KMS-11 (cell line): ENCODE results near the gene MSI2.

ENCODE experiments used
- H2AFZ ChIP-seq: fragments of 200-600 bp; sonication (generic); 2 replicates; pipeline ENCODE4 v1.6.1; 2016; ENCODE audit warnings: antibody characterized with exemption, mixed run types, low read depth
- H3K27ac ChIP-seq: fragments of 200-600 bp; sonication (generic); 2 replicates; pipeline ENCODE4 v1.6.1; 2016; ENCODE audit warnings: mild to moderate bottlenecking, mixed run types
- H3K27me3 ChIP-seq: fragments of 200-600 bp; sonication (generic); 2 replicates; pipeline ENCODE4 v1.6.1; 2017; ENCODE audit warnings: mild to moderate bottlenecking, low read depth, mixed run types, moderate library complexity; ENCODE audit not compliant: insufficient read depth
- H3K36me3 ChIP-seq: fragments of 200-600 bp; sonication (generic); 2 replicates; pipeline ENCODE4 v1.6.1; 2017; ENCODE audit warnings: mild to moderate bottlenecking, mixed run types; ENCODE audit not compliant: insufficient read depth
- H3K4me1 ChIP-seq: fragments of 200-600 bp; sonication (generic); 2 replicates; pipeline ENCODE4 v1.6.1; 2016; ENCODE audit warnings: mild to moderate bottlenecking, low read depth, mixed run types; ENCODE audit not compliant: poor library complexity, severe bottlenecking
- H3K4me2 ChIP-seq: fragments of 200-600 bp; sonication (generic); 2 replicates; pipeline ENCODE4 v1.7.0; 2016; ENCODE audit warnings: mild to moderate bottlenecking, mixed run types
- H3K4me3 ChIP-seq: fragments of 200-600 bp; sonication (generic); IDR thresholded peaks from 2 replicates; pipeline ENCODE4 v1.6.1; 2017; ENCODE audit warnings: low read depth, low read length, mixed read lengths; ENCODE audit not compliant: insufficient read depth
- H3K79me2 ChIP-seq: fragments of 200-600 bp; sonication (generic); 2 replicates; pipeline ENCODE4 v1.6.1; 2016; ENCODE audit warnings: low read depth, mixed run types; ENCODE audit not compliant: insufficient read depth
- H3K9ac ChIP-seq: fragments of 200-600 bp; sonication (generic); 2 replicates; pipeline ENCODE4 v1.6.1; 2016; ENCODE audit warnings: mild to moderate bottlenecking, mixed run types
- H4K20me1 ChIP-seq: fragments of 200-600 bp; sonication (generic); 2 replicates; pipeline ENCODE4 v1.6.1; 2016; ENCODE audit warnings: mild to moderate bottlenecking, mixed run types; ENCODE audit not compliant: insufficient read depth
- CTCF ChIP-seq: fragments of 200-600 bp; sonication (generic); conservative IDR thresholded peaks from 2 replicates; pipeline ENCODE4 v1.6.1; 2017; ENCODE audit warnings: low read depth, mild to moderate bottlenecking, antibody characterized with exemption, low read length, moderate library complexity, mixed read lengths

Gene MSI2

DNA sequence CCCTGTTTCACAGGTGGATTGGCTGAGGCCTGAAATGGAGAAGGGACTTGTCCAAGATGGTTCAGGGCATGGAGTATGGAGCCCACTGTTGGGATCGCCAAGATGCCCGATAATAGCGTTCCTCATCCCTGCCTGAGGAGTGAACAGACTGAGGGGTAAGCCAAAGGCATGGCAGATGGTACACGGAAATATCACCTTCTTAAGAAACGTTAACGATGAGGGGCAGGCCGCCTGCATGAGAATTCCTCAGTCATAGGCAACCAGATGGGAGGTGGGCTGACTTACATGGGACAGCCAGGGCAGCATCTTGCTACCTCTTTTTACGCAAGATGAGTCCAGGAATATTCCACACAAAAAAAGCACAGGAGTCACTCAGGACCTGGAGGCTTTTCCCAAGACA is 300.7 kb downstream of the MSI2 start:
- H3K27ac ChIP-seq, result no peak overlapping the region
- peaks cover 14% of the 10 kb centered on the region; the same call in 1 of the 2 replicates for H3K79me2 ChIP-seq
- H3K4me3 ChIP-seq, result no peak overlapping the region
- TF ChIP-seq CTCF, result no peak
- no peak overlapping the region for H3K9ac ChIP-seq
- no peak overlapping the region for H2AFZ ChIP-seq
- H4K20me1 ChIP-seq, result no peaks in the 10 kb centered on the region
- H3K4me1 ChIP-seq, result peaks cover 30% of the 10 kb centered on the region
- H3K4me2 ChIP-seq, result no peak overlapping the region
- H3K36me3 ChIP-seq, result no peaks in the 10 kb centered on the region
- no peaks in the 10 kb centered on the region for H3K27me3 ChIP-seq

DNA sequence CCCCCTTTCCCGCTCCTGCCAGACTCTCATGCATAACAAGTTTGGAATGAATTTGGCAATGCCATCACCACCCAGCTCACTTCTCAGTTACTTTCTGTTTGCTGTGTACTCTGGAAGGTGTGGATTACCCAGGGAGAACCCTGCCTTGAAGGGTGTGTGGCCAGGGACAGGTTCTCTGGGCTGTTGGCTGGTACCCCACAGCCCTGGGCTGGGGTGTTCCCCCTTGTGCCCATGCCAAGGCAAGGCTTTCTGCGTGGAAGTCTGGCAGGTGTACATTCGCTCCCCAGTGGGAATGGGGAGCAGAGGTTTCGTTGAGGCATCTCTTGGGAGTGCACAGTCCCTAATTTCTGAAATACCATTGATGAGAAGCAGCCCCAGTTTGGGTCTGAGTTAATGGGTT is 301.1 kb downstream of the MSI2 start:
- no peak for TF ChIP-seq CTCF
- Histone ChIP-seq H3K27me3 (no peaks in the 10 kb centered on the region), H3K9ac (no peak overlapping the region), H3K4me2 (no peak overlapping the region), H3K4me1 (peaks cover 26% of the 10 kb centered on the region), H4K20me1 (no peaks in the 10 kb centered on the region), H3K36me3 (no peaks in the 10 kb centered on the region), H3K27ac (no peak overlapping the region), H2AFZ (no peak overlapping the region), H3K4me3 (no peak overlapping the region), H3K79me2 (peaks cover 10% of the 10 kb centered on the region; the same call in 1 of the 2 replicates)

DNA sequence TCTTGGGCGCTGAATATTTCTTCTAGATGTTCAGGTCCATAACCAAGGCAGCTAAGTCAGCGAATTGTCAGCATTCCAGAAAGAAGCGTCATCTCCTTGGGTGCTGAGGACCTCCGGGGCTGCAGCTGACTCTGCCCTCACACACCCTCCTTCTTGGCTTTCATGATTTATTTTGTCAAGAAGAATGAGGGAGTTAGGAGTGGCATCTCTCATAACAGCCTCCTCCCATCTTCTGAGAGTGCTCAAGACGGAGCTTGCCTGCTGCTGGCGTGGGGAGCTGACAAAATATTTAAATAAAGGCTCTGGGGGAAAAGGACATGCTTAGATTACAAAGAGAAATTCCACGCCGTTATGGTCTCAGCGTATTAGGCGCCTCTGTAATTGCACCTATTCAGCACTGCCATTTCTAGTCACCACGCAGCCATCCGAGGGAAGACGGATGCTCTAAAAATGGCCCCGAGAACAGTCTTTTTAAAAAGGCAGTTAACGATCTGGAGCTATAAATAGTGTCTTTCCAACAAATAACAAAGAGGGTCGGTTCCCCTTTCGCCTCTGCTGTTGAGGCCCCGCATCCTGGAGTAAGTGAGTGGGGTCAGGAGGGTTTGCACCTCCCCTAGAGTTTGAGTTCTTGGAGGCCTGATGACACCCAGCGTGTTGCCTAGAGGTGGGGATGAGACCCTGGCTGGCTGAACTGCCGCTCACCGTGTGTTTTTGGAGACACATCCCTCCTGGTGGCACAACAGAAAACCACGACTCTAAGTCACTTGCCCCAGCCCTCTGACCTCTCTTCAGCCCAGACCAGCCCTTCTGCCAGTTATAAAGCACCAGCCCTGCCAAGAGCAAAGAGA is 301.7 kb downstream of the MSI2 start:
- peaks cover 10% of the 10 kb centered on the region; the same call in 1 of the 2 replicates for H3K79me2 ChIP-seq

GRCh38 chr17:57559226-57559625 is 302.9 kb downstream of the MSI2 start:
- H4K20me1 ChIP-seq, result no peaks in the 10 kb centered on the region
- no peaks in the 10 kb centered on the region for H3K27me3 ChIP-seq
- peaks cover 10% of the 10 kb centered on the region; the same call in 1 of the 2 replicates for H3K79me2 ChIP-seq
- no peaks in the 10 kb centered on the region for H3K36me3 ChIP-seq
- H3K9ac ChIP-seq, result no peak overlapping the region
- H3K4me3 ChIP-seq, result no peak overlapping the region
- no peak for TF ChIP-seq CTCF
- H2AFZ ChIP-seq, result no peak overlapping the region
- no peak overlapping the region for H3K4me2 ChIP-seq
- H3K4me1 ChIP-seq, result peaks cover 13% of the 10 kb centered on the region
- H3K27ac ChIP-seq, result no peak overlapping the region

More for the DNA sequence above, 301.7 kb downstream of the MSI2 start:
- H2AFZ ChIP-seq, result no peak overlapping the region
- H3K4me1 ChIP-seq, result peaks cover 19% of the 10 kb centered on the region
- no peak overlapping the region for H3K9ac ChIP-seq
- H3K4me3 ChIP-seq, result no peak overlapping the region
- H3K36me3 ChIP-seq, result no peaks in the 10 kb centered on the region
- H4K20me1 ChIP-seq, result no peaks in the 10 kb centered on the region
- H3K27ac ChIP-seq, result no peak overlapping the region
- no peaks in the 10 kb centered on the region for H3K27me3 ChIP-seq
- no peak for TF ChIP-seq CTCF
- no peak overlapping the region for H3K4me2 ChIP-seq
